SK-N-SH treated with all-trans-retinoic acid at 6 μM for 48 hours (cell line): ENCODE data around the gene PLXNA4.

ENCODE experiments used
- GLIS3 ChIP-seq: fragments of 250-450 bp; sonication (Bioruptor Pico); IDR thresholded peaks from 2 replicates; pipeline ENCODE4 v1.5.0; 2020; ENCODE audit warnings: mild to moderate bottlenecking, moderate library complexity
- RARB ChIP-seq: fragments of 250-450 bp; sonication (Bioruptor Pico); IDR thresholded peaks from 2 replicates; pipeline ENCODE4 v1.8.0; 2021; ENCODE audit warnings: mild to moderate bottlenecking, moderate library complexity
- ZNF565 ChIP-seq: fragments of 450-650 bp; formaldehyde crosslinking; conservative IDR thresholded peaks from 2 replicates; pipeline ENCODE4 v1.5.0; 2020; ENCODE audit warnings: low read depth, mild to moderate bottlenecking, moderate library complexity

GRCh38 chr7:132350741-132351140 lies 225.5 kb downstream of the PLXNA4 start:
- TF ChIP-seq RARB (no peak), ZNF565 (CRISPR knock-in tag) (no peak), GLIS3 (CRISPR knock-in tag) (no peak)
